ENCODE measurements around the gene OR2W3.

DNA sequence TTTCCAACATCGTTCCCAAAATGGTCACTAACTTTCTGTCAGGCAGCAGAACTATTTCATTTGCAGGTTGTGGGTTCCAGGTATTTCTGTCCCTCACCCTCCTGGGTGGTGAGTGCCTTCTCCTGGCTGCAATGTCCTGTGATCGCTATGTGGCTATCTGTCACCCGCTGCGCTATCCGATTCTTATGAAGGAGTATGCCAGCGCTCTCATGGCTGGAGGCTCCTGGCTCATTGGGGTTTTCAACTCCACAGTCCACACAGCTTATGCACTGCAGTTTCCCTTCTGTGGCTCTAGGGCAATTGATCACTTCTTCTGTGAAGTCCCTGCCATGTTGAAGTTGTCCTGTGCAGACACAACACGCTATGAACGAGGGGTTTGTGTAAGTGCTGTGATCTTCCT lies 38.6 kb downstream of the OR2W3 start:
- TF ChIP-seq EP300 (conservative IDR thresholded peaks at IDR 0.05; ENCODE audit: poor library complexity, severe bottlenecking) = no peak
- TF ChIP-seq, protein P1, sequence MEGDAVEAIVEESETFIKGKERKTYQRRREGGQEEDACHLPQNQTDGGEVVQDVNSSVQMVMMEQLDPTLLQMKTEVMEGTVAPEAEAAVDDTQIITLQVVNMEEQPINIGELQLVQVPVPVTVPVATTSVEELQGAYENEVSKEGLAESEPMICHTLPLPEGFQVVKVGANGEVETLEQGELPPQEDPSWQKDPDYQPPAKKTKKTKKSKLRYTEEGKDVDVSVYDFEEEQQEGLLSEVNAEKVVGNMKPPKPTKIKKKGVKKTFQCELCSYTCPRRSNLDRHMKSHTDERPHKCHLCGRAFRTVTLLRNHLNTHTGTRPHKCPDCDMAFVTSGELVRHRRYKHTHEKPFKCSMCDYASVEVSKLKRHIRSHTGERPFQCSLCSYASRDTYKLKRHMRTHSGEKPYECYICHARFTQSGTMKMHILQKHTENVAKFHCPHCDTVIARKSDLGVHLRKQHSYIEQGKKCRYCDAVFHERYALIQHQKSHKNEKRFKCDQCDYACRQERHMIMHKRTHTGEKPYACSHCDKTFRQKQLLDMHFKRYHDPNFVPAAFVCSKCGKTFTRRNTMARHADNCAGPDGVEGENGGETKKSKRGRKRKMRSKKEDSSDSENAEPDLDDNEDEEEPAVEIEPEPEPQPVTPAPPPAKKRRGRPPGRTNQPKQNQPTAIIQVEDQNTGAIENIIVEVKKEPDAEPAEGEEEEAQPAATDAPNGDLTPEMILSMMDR (IDR thresholded peaks at IDR 0.05; ENCODE audit: poor library complexity, severe bottlenecking) = no peak
